HG02623 (cell line): ENCODE measurements around the gene ANKRD13B.

ENCODE experiments used
- ATAC-seq: cut with Tn5 transposase; IDR thresholded peaks from one replicate; pipeline ENCODE4 v1.9.1; 2021; ENCODE audit warnings: moderate library complexity; ENCODE audit not compliant: unreplicated experiment

ANKRD13B gene

DNA sequence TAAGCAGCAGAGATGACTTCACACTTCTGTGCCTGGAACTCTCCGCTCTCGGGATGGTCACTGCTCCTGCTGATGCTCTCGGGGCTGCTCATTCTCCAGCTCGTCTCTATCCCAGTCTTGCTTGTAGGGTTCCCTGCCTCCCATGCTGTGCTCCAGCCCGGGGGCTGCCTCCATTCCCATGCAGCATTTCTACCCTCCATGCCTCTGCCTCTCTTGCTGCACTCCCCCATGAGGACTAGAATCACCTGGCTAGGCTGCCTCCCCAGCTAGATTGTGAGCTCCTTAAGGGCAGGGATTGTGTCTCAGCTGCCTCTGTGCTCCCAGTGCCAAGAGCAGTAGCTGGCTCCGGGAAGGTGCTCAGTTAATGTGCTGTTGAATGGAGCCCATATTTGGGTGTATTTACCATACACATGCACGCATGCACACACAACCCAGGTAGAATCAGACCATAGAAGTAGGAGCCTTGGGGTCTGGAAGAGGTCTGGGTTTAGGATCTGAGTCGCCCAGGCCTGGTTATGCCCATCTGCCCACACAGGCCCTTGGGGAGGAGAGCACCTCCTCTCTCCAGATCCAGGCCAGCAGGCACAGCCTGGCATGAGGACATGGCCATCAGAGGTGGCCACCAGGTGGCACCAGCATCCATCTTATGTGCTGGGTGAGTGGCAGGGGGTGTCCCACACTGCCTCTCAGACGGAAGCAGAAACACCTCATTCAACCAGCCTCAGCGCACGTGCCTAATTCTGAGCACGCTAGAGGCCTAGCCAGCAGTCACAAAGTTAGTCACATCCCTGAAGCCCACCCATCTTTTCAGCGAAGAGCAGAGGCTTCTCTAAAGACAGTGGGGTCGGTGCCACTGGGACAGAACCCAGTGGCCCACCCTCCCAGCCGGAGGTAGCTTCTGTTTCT, 12.8 kb upstream of the ANKRD13B start:
- peak; percentile 75 for ATAC-seq

GRCh38 chr17:29581583-29582253, 11.2 kb upstream of the ANKRD13B start:
- ATAC-seq: no peak

DNA sequence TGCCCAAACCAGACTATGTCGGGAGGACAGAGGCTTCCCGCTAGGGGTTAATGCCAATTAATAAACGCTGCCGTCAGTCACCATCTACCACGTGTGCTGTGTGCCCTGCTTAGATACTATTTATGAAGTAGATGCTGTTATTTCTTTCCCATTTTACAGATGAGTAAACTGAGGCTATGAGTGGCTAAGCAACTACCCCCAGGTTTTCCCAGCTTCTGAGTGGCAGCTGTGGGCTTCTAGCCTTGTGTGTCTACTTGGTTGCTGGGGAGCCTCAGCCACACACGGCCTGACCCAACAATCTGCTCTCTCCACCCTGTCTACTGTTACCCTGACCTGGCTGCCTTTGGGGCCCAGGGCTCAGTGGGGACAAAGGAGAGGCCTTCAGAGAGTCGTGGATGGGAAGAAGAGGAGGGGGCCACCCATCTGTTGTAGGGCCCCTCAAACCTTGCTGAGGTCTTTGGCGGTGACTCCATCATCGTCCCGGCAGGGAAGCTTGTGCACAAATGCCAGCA, 10.6 kb upstream of the ANKRD13B start:
- ATAC-seq: no peak

DNA sequence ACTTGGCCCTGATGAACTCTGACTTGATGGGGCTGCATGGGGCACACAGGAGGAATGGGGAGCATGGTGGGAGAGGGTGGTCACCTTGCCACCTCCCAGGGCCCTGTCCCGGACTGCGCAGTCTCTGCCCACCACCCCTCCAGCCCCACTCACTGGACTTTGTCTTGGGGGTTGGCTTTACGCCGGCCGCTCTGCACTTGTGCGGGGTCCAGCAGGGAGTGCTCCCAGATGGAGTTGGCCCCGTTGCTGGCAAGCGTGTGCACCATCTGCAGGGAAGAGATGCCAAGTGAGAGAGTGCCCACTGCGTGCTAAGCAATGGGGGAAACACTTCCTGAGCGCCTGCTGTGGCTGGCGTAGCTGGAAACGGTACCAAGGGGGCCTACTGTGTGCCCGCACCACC, 10.2 kb upstream of the ANKRD13B start:
- ATAC-seq: no peak

DNA sequence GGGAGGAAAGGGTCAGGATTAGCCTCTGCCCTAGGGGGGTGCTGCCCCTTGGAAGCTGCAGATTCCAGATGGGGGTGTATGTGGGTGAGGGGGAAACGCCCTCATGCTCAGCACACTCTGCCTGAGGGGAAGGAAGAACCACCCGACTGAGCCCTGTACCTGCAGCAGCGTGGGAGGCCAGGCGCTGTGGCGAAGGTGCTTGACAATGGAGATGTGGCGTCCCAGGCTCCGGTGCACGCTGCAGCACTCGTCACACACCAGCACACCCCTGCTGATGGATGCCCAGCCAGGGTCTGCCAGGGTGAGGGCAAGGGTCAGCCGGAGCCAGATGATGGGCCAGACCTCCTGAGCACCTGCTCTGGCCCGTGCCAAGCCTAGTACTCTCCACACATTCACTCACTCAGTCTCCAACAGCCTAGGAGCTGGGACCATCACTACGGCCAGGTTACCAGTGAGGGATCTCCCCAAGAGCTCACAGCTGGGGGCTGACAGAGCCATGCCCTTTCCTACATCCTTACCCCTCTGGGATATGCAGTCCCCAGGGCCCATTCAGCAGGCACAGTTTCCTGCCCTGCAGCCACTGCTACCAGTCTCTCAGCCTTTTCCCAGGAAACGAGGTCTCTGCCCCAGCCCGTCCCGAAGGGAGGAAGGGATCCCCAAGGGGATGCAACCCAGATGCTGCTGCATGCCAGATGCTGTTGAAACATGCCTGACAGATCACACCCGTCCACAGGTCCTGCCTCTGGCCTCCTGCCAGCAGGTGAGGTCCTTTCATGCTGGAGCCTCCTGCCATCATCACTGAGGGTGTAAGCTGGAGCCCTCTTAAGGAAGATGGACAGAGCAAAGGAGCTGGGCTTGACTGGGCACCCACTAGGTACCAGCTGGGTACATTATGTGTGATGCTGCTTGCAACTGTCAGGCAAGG, 9.3 kb upstream of the ANKRD13B start:
- ATAC-seq: no peak

DNA sequence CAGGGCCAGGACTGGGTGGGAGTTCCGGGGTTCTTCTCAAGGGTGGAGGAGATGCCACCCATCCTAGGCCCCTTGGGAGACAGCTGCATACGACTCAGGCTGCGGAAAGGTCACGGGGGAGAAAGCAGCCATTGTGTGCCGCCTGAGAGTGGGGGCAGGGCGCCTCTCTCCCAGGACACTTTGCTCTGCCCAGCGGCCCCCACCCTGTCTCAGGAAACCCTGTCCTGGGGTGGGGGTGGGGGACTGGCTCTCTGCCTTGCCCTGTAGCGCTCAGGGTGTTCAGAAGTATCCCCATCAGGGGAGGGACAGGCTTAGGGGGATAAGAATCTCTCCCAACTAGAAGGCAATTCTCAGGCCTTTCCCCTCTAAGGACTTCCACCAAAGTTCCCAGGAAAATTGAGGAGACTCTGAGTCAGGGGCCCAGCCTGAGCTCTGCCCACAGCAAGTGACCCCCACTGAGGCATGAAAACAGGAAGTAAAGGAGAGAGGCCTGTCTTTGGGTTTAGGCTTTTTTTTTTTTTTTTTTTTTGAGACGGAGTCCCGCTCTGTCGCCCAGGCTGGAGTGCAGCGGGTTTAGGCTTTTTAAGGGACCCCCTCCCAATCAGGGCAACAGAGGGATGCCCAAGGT, 8.4 kb upstream of the ANKRD13B start:
- ATAC-seq: no peak

- no peak for ATAC-seq
These were observed 7.7 kb upstream of the ANKRD13B start for GRCh38 chr17:29585080-29585751.

DNA sequence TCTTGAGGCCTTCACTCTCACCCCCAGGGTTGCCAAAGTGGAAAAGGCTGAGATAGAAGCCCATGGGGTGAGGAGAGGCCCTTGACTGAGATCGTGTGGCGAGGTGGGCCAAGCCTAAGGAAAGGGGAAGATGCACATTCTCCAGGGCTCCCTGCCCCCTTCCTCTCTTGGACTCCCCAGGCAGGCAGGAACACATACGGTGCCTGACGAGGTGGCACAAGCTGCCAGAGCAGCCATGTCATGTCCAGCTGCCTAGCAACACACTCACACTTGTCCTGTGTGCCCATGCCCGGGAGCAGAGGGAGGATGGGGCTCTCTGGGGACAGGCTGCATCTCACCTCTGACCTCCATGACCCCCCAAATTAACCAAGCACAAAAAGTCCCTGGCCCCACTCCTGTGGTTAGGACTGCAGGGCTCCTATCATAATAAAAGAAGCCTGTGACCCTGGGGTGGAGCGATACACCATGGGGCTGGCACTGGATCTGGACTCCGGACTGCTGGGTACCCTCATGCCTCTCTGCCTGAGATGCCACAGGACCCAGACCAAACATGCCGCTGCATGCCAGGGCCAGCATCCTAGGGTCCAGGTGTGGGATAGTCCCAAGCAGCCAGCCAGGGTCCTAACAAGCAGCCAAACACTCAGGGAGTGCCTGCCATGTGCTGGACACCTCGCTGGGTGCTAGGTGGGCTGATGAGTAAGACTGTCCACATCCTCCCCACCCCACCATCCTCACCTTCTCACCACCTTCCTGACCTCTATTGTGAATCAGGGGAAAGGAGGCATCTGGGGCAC, 6.1 kb upstream of the ANKRD13B start:
- ATAC-seq: no peak

DNA sequence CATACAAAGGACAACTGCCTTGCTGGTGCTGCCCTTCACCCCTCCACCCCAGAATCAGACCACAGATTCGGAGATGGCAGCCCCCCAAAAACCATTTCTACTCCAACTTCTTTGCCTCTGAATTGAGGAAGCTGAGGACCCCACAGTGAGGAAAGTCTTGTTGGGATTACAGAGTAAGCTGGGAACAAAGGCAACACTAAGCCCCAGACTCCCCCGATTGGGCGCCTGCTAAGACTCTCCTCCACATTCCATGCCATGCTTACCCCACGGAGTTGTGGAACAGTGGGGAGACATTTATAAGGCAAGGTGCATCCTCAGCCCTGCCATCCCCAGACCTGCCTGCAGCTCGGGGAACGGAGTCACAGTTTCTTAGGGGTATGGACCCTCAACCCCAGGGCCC, 5.3 kb upstream of the ANKRD13B start:
- no peak for ATAC-seq

DNA sequence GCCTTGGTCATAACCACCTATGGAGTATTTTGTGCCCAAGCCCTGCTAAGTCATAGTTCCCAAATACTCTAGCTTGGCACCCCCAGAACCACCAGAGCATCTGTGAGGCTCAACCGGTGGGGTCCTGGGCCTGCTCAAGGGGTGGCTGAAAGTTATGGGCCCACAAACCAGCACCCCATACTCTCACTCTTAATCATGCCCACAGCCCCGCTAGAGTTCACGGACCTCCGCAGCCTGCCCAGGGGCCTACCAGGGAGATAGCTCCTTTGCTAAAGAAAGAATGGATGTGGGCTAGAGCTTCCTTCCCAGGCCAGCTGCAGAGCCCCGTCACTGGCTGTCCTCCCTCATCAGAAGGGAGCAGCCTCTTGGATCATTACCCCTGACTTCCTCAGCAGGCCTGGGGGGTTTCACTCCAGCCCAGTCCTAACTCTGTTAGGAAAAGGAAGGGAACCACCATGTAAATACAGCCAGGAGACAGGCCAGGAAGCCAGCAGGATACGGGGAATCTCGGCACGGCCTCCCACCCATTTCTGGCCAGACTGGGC, 4.8 kb upstream of the ANKRD13B start:
- no peak for ATAC-seq

- peak; percentile 15 for ATAC-seq
These were observed 4.1 kb upstream of the ANKRD13B start for GRCh38 chr17:29588562-29589411.

GRCh38 chr17:29589524-29590410, 3.2 kb upstream of the ANKRD13B start, which contains the start of gene GIT1:
TSS of gene GIT1 (minus strand) at chr17:29589648. CDS start at chr17:29589378, 270 bp downstream.
- peak; percentile 64 for ATAC-seq

DNA sequence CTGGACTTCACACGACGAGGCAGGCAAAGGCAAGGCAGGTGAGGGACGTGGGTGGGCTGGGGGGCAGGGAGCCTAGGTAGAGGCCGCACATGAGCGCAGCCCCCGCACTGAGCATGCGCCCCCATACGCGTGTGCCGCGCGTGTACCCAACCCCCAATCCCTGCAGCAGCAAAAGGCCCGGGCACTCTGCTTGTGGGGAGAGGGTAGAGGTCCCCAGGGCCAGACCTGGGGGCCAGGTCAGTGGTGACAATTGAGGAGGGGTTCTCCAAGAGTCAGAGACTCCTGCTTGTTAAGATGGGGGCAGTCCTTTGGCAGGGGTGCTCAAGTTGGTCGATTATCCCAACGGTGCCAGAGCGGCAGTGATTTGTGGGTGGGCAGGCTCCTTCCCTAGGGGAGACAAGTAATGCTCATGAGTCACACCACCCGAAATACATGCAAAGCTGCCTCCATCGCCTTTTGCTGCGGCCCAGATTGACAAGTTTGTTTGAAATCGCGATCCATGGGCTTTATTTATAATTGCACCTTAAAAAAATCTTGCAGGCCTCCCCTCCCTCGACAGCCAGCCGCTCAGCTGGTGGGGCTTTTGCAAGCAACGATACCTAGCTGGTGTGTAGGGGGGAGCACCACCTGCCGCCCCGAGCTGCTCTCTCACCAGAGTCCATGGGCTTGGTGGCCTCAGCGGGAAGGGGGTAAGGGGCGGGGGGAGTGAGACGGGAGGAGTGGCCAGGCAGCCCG, 2.4 kb upstream of the ANKRD13B start:
- ATAC-seq: no peak

- ATAC-seq: no peak
These were observed 1.7 kb upstream of the ANKRD13B start for GRCh38 chr17:29591146-29591736.

- no peak for ATAC-seq
These were observed 959 bp upstream of the ANKRD13B start for GRCh38 chr17:29591737-29592608.
